ENCODE measurements around the gene PEMT. TPM values are rescaled to one million over a fixed set of nuclear protein-coding genes. Genes with fewer than 3 reads are reported as not detected.

The PEMT gene
- total RNA-seq, 2 donors from 2014 or later: 38.3 to 52.7 TPM

GRCh38 chr17:17587614-17588337 is 3.7 kb downstream of the PEMT start:
- no peak overlapping the region for H3K4me3 ChIP-seq (ENCODE audit: low read length)
- Mint-ChIP-seq H3K27ac (peak overlapping the region; percentile 75), H3K4me3 (no peak overlapping the region), H3K27me3 (ENCODE audit: insufficient read depth) (no peaks in the 10 kb centered on the region), H3K9me3 (no peaks in the 10 kb centered on the region), H3K4me1 (peaks cover 13% of the 10 kb centered on the region), H3K36me3 (ENCODE audit: low read depth) (peaks cover 3% of the 10 kb centered on the region)
- no peak for DNase-seq
- no peaks in the 10 kb centered on the region for H3K27me3 ChIP-seq (ENCODE audit: control insufficient read depth, insufficient read depth, low read length, poor library complexity, severe bottlenecking)
- H3K9ac ChIP-seq (ENCODE audit: extremely low read depth, low read length, poor library complexity, severe bottlenecking): no peak overlapping the region
- no peak overlapping the region for H3K27ac ChIP-seq (ENCODE audit: low read depth, low read length)
- H3K9me3 ChIP-seq (ENCODE audit: control insufficient read depth, low read length): no peaks in the 10 kb centered on the region
- 91 to 92% methylated on average over 6 to 9 of the region's 10 CpGs for WGBS, 2 experiments (ENCODE audit: insufficient coverage in 1 of 2, insufficient read length in 1 of 2)
- H3K4me1 ChIP-seq (ENCODE audit: control insufficient read depth, insufficient read depth, low read length): no peaks in the 10 kb centered on the region
- TF ChIP-seq CTCF (conservative IDR thresholded peaks at IDR 0.05): no peak
- H3K36me3 ChIP-seq (ENCODE audit: control insufficient read depth, insufficient read depth, low read length): no peaks in the 10 kb centered on the region

- no peak overlapping the region for H3K4me3 ChIP-seq (ENCODE audit: low read length)
- peaks cover 2% of the 10 kb centered on the region for H3K36me3 Mint-ChIP-seq (ENCODE audit: low read depth)
- H3K4me1 ChIP-seq (ENCODE audit: control insufficient read depth, insufficient read depth, low read length): no peaks in the 10 kb centered on the region
- no peaks in the 10 kb centered on the region for H3K27me3 Mint-ChIP-seq (ENCODE audit: insufficient read depth)
- H3K9me3 ChIP-seq (ENCODE audit: control insufficient read depth, low read length): no peaks in the 10 kb centered on the region
- no peaks in the 10 kb centered on the region for H3K36me3 ChIP-seq (ENCODE audit: control insufficient read depth, insufficient read depth, low read length)
- no peak for DNase-seq
- no peak for TF ChIP-seq CTCF (conservative IDR thresholded peaks at IDR 0.05)
- 90 to 96% methylated on average over 4 to 6 of the region's 6 CpGs for WGBS, 2 experiments (ENCODE audit: insufficient coverage in 1 of 2, insufficient read length in 1 of 2)
- H3K27ac ChIP-seq (ENCODE audit: low read depth, low read length): no peak overlapping the region
- H3K4me3 Mint-ChIP-seq: no peak overlapping the region
- peaks cover 7% of the 10 kb centered on the region for H3K4me1 Mint-ChIP-seq
- H3K9me3 Mint-ChIP-seq: no peaks in the 10 kb centered on the region
- no peaks in the 10 kb centered on the region for H3K27me3 ChIP-seq (ENCODE audit: control insufficient read depth, insufficient read depth, low read length, poor library complexity, severe bottlenecking)
- no peak overlapping the region for H3K9ac ChIP-seq (ENCODE audit: extremely low read depth, low read length, poor library complexity, severe bottlenecking)
- H3K27ac Mint-ChIP-seq: no peak overlapping the region
Measured at GRCh38 chr17:17582372-17582771, 9.1 kb downstream of the PEMT start.

GRCh38 chr17:17581509-17581908 is 10.0 kb downstream of the PEMT start:
- H3K27me3 Mint-ChIP-seq (ENCODE audit: insufficient read depth): no peaks in the 10 kb centered on the region
- no peaks in the 10 kb centered on the region for H3K4me1 ChIP-seq (ENCODE audit: control insufficient read depth, insufficient read depth, low read length)
- no peak overlapping the region for H3K4me3 Mint-ChIP-seq
- no peaks in the 10 kb centered on the region for H3K9me3 Mint-ChIP-seq
- peak overlapping the region; percentile 16 for H3K27ac Mint-ChIP-seq
- no peak overlapping the region for H3K9ac ChIP-seq (ENCODE audit: extremely low read depth, low read length, poor library complexity, severe bottlenecking)
- H3K36me3 ChIP-seq (ENCODE audit: control insufficient read depth, insufficient read depth, low read length): no peaks in the 10 kb centered on the region
- no peak for TF ChIP-seq CTCF (conservative IDR thresholded peaks at IDR 0.05)
- DNase-seq: no peak
- H3K9me3 ChIP-seq (ENCODE audit: control insufficient read depth, low read length): no peaks in the 10 kb centered on the region
- 91 to 93% methylated on average over 4 to 6 of the region's 6 CpGs for WGBS, 2 experiments (ENCODE audit: insufficient coverage in 1 of 2, insufficient read length in 1 of 2)
- no peak overlapping the region for H3K4me3 ChIP-seq (ENCODE audit: low read length)
- H3K4me1 Mint-ChIP-seq: peaks cover 7% of the 10 kb centered on the region
- no peaks in the 10 kb centered on the region for H3K27me3 ChIP-seq (ENCODE audit: control insufficient read depth, insufficient read depth, low read length, poor library complexity, severe bottlenecking)
- H3K36me3 Mint-ChIP-seq (ENCODE audit: low read depth): peaks cover 2% of the 10 kb centered on the region
- no peak overlapping the region for H3K27ac ChIP-seq (ENCODE audit: low read depth, low read length)
